Measurements from ENCODE around the gene SPEF2. TPM values are rescaled to one million over a fixed set of nuclear protein-coding genes. Genes with fewer than 3 reads are reported as not detected.

SPEF2 gene
- total RNA-seq, 2 donors from 2014 or later = 2.4 to 7.9 TPM

DNA sequence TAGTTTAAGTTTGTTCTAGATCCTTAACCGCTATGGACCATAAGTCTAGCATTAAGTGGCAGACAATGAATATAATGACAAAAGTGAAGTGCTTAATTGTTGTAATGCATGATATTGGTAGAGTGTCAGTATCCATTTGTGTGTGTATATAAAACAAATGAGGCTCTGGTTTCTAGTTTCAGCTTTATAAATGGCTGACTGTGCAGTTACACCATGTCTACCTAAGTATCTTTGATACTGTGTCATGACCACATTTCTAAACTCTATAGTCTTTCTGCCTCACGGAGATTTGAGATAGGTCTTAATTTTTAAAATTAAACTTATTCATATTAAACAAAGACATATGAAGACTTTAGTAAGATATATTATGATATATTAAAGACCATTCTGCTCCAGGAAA is 92.0 kb downstream of the SPEF2 start:
- DNase-seq (ENCODE audit: low spot score) = no peak

DNA sequence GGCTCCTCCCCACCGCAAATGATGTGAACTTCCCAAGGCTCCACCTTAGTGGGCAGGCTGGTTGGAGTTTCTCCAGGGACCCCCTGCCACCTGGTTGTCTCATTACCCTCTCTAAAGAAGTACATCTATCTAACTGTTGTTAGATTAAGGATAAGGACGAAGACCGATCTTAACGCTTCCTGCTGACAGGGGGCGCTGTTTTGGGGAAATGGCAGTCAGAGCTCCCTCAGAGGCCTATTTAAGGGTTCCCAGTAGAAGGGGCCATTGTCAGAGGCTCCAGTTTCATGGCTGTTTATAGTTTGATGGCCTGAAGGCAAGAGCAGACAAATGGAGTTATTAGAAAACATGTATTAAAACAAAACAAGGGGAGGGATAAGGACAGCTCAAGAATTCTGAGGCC is 100.1 kb downstream of the SPEF2 start:
- Histone ChIP-seq H3K27ac (no peak overlapping the region), H3K27me3 (replicated peaks; ENCODE audit: insufficient read depth) (no peaks in the 10 kb centered on the region), H3K4me1 (replicated peaks) (no peaks in the 10 kb centered on the region), H3K4me3 (no peak overlapping the region), H3K36me3 (no peaks in the 10 kb centered on the region), H3K9me3 (no peaks in the 10 kb centered on the region)
- no peak for DNase-seq (ENCODE audit: low spot score)
- TF ChIP-seq POLR2A (IDR thresholded peaks at IDR 0.05) = no peak
- TF ChIP-seq, protein P1, sequence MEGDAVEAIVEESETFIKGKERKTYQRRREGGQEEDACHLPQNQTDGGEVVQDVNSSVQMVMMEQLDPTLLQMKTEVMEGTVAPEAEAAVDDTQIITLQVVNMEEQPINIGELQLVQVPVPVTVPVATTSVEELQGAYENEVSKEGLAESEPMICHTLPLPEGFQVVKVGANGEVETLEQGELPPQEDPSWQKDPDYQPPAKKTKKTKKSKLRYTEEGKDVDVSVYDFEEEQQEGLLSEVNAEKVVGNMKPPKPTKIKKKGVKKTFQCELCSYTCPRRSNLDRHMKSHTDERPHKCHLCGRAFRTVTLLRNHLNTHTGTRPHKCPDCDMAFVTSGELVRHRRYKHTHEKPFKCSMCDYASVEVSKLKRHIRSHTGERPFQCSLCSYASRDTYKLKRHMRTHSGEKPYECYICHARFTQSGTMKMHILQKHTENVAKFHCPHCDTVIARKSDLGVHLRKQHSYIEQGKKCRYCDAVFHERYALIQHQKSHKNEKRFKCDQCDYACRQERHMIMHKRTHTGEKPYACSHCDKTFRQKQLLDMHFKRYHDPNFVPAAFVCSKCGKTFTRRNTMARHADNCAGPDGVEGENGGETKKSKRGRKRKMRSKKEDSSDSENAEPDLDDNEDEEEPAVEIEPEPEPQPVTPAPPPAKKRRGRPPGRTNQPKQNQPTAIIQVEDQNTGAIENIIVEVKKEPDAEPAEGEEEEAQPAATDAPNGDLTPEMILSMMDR (IDR thresholded peaks at IDR 0.05) = no peak
- TF ChIP-seq POLR2AphosphoS5 (IDR thresholded peaks at IDR 0.05) = no peak
- 76% methylated on average over 5 of the region's 5 CpGs for WGBS
- intact Hi-C loops (cut with DNase I) = no loop called here

More for the DNA sequence above, 92.0 kb downstream of the SPEF2 start:
- TF ChIP-seq POLR2A (IDR thresholded peaks at IDR 0.05) (no peak), POLR2AphosphoS5 (IDR thresholded peaks at IDR 0.05) (no peak)
- TF ChIP-seq, protein P1 (IDR thresholded peaks at IDR 0.05) = no peak
- H3K36me3 ChIP-seq = no peaks in the 10 kb centered on the region
- H3K27me3 ChIP-seq (replicated peaks; ENCODE audit: insufficient read depth) = no peaks in the 10 kb centered on the region
- no peak overlapping the region for H3K27ac ChIP-seq
- WGBS = 92% methylated on average over 2 of the region's 2 CpGs
- intact Hi-C loops (cut with DNase I) = no loop called here
- H3K9me3 ChIP-seq = no peaks in the 10 kb centered on the region
- no peaks in the 10 kb centered on the region for H3K4me1 ChIP-seq (replicated peaks)
- H3K4me3 ChIP-seq = no peak overlapping the region

DNA sequence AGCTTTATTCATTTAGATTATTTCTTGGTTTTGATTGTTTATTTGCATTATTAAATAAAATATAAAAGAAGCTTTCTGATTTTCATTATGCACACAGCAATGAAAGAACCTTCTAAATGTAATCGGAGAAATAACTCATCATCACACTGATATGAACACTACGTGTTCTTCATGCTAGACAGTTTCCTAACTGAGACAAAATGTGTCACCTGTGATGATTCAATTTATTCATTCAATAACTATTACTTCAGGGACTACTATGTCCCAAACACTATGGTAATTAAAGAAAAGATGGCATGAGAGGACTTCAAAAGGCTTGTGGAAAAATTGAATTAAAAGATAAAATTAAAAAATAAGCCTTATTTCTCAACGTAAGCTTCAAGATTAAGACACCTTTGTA is 118.1 kb downstream of the SPEF2 start:
- DNase-seq (ENCODE audit: low spot score) = no peak
- intact Hi-C loops (cut with DNase I) = no loop called here
- 92% methylated on average over 3 of the region's 3 CpGs for WGBS

DNA sequence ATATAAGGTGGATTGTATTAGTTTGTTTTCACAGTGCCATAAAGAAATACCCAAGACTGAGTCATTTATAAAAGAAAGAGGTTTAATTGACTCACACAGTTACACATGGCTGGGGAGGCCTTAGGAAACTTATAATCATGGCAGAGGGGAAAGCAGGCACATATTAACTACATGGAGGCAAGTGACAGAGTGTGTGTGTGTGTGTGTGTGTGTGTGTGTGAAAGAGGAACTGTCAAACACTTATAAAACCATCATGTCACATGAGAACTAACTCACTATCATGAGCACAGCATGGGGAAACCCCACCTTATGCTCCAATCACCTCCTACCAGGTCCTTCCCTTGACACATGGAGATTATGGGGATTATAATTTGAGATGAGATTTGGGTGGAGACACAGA is 118.6 kb downstream of the SPEF2 start:
- no peaks in the 10 kb centered on the region for H3K9me3 ChIP-seq
- no peaks in the 10 kb centered on the region for H3K4me1 ChIP-seq (replicated peaks)
- TF ChIP-seq POLR2A (IDR thresholded peaks at IDR 0.05) (no peak), POLR2AphosphoS5 (IDR thresholded peaks at IDR 0.05) (no peak)
- TF ChIP-seq, protein P1 (IDR thresholded peaks at IDR 0.05) = no peak
- no peaks in the 10 kb centered on the region for H3K27me3 ChIP-seq (replicated peaks; ENCODE audit: insufficient read depth)
- intact Hi-C loops (cut with DNase I) = no loop called here
- H3K36me3 ChIP-seq = no peaks in the 10 kb centered on the region
- DNase-seq (ENCODE audit: low spot score) = no peak
- no peak overlapping the region for H3K4me3 ChIP-seq
- no peak overlapping the region for H3K27ac ChIP-seq

More for the DNA sequence above, 118.1 kb downstream of the SPEF2 start:
- Histone ChIP-seq H3K27ac (no peak overlapping the region), H3K4me3 (no peak overlapping the region), H3K4me1 (replicated peaks) (no peaks in the 10 kb centered on the region), H3K27me3 (replicated peaks; ENCODE audit: insufficient read depth) (no peaks in the 10 kb centered on the region), H3K9me3 (no peaks in the 10 kb centered on the region), H3K36me3 (no peaks in the 10 kb centered on the region)
- TF ChIP-seq POLR2AphosphoS5 (IDR thresholded peaks at IDR 0.05) (no peak), POLR2A (IDR thresholded peaks at IDR 0.05) (no peak)
- TF ChIP-seq, protein P1 (IDR thresholded peaks at IDR 0.05) = no peak

DNA sequence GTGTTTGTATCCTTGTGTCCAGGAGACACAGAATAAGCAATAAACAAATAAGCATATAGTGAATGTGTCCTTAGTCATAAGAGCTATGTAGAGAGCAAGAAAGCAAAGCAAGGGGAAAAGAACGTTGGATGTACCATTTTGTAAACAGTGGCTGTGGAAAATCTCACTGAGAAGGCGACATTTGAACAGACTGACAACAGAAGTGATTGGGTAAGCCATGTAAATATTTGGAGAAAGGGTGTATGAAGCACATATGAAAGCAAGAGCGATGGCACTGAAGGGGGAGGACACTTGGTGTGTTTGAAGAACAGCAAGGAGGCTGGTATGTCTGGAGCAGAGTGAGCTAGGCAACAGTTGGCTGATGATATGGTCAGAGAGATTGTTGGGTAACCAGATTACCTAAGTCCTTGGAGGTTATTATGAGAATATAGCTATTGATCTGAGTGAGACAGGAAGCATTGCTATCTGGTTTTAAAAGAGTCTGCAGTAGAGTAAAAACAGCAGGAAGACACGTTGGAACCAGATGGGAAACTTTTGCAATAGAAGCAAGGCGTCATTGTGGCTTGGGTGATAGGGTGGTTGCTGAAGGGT is 123.6 kb downstream of the SPEF2 start:
- DNase-seq (ENCODE audit: low spot score) = peak; percentile 15
- 61% methylated on average over 5 of the region's 5 CpGs for WGBS
- TF ChIP-seq POLR2A (IDR thresholded peaks at IDR 0.05) (no peak), POLR2AphosphoS5 (IDR thresholded peaks at IDR 0.05) (peak; percentile 48)
- TF ChIP-seq, protein P1 (IDR thresholded peaks at IDR 0.05) = no peak

More for the DNA sequence above, 123.6 kb downstream of the SPEF2 start:
- Histone ChIP-seq H3K9me3 (no peaks in the 10 kb centered on the region), H3K27ac (no peak overlapping the region), H3K27me3 (replicated peaks; ENCODE audit: insufficient read depth) (no peaks in the 10 kb centered on the region), H3K36me3 (no peaks in the 10 kb centered on the region), H3K4me1 (replicated peaks) (no peaks in the 10 kb centered on the region), H3K4me3 (no peak overlapping the region)
- intact Hi-C loops (cut with DNase I) = no loop called here
